ENCODE data around the gene SDHAF1.

DNA sequence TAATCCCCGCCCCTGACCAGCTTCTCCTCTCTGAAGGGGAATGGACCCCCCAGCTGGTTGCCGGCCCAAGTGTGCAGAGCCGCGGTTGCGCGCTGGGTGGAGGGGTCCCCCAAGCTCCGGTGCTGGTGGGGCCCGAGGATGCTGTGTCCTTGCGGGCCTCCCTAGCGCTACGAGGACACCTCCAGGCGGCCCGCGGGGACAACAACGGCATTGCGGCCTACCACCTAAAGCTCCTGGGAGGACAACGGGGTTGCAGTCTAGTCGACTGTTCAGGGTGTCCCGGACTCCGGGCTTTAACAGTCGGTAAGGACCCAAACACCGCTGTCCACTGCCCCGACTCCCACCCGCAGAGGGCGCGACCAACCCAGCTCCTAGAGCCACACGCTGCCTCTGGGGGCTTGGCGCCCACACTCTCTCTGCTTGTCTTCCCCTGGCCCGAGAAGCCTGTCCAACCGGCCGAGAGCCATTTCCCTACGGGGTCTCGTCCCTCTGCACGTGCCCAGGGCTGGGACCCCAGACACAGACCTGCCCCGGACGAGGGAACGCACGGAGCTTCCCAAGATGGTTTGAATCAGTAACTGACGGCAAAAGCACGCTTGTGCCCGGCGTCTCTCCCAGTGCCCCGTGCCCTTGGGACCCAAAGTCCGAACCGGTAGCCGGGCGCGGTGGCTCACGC is 927 bp upstream of the SDHAF1 start:
- TF ChIP-seq EZH2 (IDR thresholded peaks at IDR 0.05; ENCODE audit: borderline replicate concordance, low read length) = no peak
- TF ChIP-seq, protein P1, sequence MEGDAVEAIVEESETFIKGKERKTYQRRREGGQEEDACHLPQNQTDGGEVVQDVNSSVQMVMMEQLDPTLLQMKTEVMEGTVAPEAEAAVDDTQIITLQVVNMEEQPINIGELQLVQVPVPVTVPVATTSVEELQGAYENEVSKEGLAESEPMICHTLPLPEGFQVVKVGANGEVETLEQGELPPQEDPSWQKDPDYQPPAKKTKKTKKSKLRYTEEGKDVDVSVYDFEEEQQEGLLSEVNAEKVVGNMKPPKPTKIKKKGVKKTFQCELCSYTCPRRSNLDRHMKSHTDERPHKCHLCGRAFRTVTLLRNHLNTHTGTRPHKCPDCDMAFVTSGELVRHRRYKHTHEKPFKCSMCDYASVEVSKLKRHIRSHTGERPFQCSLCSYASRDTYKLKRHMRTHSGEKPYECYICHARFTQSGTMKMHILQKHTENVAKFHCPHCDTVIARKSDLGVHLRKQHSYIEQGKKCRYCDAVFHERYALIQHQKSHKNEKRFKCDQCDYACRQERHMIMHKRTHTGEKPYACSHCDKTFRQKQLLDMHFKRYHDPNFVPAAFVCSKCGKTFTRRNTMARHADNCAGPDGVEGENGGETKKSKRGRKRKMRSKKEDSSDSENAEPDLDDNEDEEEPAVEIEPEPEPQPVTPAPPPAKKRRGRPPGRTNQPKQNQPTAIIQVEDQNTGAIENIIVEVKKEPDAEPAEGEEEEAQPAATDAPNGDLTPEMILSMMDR (conservative IDR thresholded peaks at IDR 0.05 in 1 of 2, IDR thresholded peaks at IDR 0.05 in 1 of 2; ENCODE audit: extremely low read depth in 1 of 2, insufficient read depth in 1 of 2, low read depth in 1 of 2, low read length in 2 of 2) = no peak

Data from mammary epithelial cell (primary cell).